Myocyte (in vitro differentiated cells): Measurements from ENCODE around the gene ZNF543. TPM values are rescaled to one million over a fixed set of nuclear protein-coding genes. Genes with fewer than 3 reads are reported as not detected.
"Not testable (repeated sequence)": the region's sequence is repeated elsewhere in the genome, so short reads cannot be mapped to it uniquely, and the experiment has no call there.

Source experiments
- DNase-seq: peaks from one replicate; pipeline ENCODE4 v3.0.0-alpha.2; 2012; ENCODE audit warnings: low read depth
- total RNA-seq: library from RNA; depleted of rRNA; stranded (reverse); fragments of >200 nt; gene quantifications from 2 replicates; pipeline ENCODE4 v1.2.3, GENCODE V29; 2014

Gene ZNF543
- total RNA-seq, 1 donor from 2014 or later, result 8.6 TPM

- DNase-seq, result no peak
Observed at GRCh38 chr19:57319869-57320179, 448 bp upstream of the ZNF543 start.

DNA sequence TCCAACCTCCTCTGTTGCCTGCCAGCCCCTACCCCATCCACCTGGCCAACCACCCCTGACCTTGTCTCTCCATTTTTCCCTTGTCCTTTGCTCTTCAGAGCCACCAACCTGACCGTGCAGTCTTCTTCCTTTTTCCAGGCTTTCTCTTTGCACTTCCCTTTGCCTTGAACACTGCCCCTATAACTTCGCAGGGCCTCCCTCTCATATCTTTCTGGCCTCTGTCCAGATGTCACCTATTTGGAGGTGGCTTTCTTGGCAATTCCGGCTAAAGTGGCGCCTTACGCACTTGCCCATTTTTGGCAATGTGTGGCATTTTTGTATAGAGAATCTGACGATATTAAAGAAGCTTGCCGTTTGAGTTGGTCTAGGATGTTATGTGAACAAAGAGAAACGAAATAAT, 844 bp downstream of the ZNF543 start:
- no peak for DNase-seq

- DNase-seq, result no peak
Observed at GRCh38 chr19:57321751-57322150, 1.5 kb downstream of the ZNF543 start.

- DNase-seq, result no peak
Observed at GRCh38 chr19:57324992-57325391, 4.7 kb downstream of the ZNF543 start.

- DNase-seq, result no peak
Observed at GRCh38 chr19:57327993-57328392, 7.7 kb downstream of the ZNF543 start.

- no peak for DNase-seq
Observed at GRCh38 chr19:57334191-57334590, 13.9 kb downstream of the ZNF543 start.

DNA sequence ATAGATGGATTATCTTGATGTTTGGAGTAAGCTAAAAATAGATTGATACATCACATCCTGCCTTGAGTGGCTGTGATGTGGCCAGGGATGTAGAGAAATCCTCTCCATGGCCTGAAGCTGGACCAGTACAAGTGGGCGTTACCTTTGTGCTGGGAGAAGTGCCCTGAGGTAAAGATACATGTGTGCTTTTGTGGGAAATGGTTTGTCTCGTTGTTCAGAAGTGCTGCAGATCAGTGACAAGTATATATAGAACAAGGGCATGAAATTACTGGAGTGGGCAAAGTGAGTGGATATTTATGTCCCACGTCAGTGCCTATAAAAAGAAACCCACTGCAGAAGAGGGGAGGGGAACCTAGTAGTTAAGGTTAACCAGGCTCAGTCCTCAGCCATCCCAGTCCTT, 18.6 kb downstream of the ZNF543 start:
- DNase-seq, result peak; percentile 41

- DNase-seq, result no peak
Observed at GRCh38 chr19:57342582-57342981, 22.3 kb downstream of the ZNF543 start.

- DNase-seq, result peak; percentile 68
Observed at GRCh38 chr19:57348136-57348535, 27.9 kb downstream of the ZNF543 start.

- DNase-seq, result peak; percentile 98
Observed at GRCh38 chr19:57350877-57351805, 30.9 kb downstream of the ZNF543 start, which contains the start of gene ZNF304. Gene ZNF304 (plus strand): TSS chr19:57351271. CDS start chr19:57351665, 394 bp downstream.

DNA sequence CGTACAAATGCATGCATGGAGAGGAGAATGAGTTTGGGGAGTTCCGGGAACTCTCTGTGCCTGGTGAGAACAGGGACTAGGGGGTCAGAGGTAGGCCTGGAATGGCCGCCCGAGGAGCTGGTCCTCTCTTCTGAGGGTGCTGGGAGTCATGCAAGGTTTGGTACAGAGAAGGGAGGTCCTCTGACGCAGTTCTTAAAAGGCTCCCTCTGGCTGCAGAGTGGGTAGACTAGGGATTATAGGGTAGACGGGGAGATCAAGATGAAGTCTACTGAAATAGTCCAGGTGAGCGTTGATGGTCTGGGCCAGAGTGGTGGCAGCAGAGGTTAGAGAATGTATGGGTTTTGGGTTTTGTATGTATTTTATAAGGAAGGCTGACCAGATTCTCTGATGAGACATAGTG, 31.6 kb downstream of the ZNF543 start:
- no peak for DNase-seq

DNA sequence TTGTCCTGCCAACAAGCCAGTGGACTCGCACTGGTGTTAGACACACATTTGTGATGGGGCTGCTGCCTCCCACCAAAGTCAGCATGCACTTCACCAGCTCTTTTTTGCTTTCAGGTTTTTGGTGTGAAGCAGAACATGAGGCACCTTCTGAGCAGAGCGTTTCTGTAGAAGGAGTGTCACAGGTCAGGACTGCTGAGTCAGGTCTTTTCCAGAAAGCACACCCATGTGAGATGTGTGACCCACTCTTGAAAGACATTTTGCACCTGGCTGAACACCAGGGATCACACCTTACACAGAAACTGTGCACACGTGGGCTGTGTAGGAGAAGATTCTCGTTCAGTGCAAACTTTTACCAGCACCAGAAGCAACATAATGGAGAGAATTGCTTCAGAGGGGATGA, 35.6 kb downstream of the ZNF543 start:
- DNase-seq, result no peak

DNA sequence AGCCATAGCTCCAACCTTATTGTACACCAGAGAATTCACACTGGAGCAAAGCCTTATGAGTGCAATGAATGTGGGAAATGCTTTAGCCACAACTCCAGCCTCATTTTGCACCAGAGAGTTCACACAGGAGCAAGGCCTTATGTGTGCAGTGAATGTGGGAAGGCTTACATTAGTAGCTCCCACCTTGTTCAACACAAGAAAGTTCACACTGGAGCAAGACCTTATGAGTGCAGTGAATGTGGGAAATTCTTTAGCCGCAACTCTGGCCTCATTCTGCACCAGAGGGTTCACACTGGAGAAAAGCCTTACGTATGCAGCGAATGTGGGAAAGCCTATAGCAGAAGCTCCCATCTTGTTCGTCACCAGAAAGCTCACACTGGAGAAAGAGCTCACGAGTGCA, 37.1 kb downstream of the ZNF543 start:
- DNase-seq, result no peak

DNA sequence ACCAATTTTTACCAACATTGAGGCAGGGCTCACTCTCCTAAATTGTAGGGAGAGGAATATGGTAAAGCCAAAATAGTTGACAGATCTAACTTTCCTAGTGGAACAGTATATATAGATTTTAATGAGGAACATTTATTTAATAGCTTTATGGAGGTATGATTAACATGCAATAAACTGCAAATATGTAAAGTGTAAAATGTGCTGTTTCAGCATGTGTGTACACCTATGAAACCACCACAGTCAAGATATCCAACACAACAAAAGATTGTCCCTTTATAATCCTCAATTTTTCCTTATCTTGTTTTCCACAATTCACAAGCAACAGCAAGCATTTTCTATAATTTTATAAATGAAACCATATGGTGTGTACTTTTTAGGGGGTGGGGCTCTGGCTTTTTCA, 39.0 kb downstream of the ZNF543 start:
- no peak for DNase-seq

GRCh38 chr19:57362419-57362818, 42.1 kb downstream of the ZNF543 start:
- DNase-seq, result no peak

DNA sequence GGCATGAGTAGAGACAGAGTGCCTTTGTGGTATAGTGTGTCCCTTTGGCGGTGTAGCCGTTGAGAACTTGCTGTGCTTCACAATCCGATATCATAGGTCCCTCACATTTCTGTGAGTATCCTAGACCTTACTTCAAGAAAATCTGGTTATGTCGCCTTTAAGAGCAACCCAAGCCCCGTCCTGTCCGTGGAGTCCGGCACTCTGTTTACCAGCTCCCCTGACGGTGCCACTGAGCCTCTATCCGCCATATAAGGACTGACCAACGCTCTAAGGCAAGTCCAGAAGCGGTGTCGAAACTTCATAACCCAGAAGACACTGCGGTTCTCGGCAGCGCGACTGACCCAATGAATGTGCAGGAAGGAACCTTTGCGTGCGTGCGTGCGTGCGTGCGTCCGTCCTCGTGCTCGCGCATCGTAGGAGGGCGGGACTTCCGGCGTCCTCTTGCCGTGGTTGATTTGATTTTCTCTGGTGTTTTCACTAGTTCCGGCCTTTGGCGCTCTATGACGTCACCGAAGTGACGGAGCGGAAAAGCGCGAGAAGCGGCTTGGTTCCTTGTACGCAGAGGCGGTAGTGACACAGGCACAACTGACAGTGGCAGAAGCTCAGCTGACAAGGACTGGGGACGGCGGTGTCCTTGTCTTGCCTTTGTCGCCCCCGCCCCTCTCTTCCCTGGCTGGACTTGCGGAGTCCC, 42.9 kb downstream of the ZNF543 start, which contains the start of the genes TRAPPC2B and ZNF547:
Gene TRAPPC2B (plus strand): TSS at position 555 of the 691 bp plus-strand sequence. CDS start 1,283 bp downstream, outside the sequence.
Gene ZNF547 (plus strand): TSS at position 555 of the 691 bp plus-strand sequence. CDS start 5,005 bp downstream, outside the sequence.
- DNase-seq, result peak; percentile 100

DNA sequence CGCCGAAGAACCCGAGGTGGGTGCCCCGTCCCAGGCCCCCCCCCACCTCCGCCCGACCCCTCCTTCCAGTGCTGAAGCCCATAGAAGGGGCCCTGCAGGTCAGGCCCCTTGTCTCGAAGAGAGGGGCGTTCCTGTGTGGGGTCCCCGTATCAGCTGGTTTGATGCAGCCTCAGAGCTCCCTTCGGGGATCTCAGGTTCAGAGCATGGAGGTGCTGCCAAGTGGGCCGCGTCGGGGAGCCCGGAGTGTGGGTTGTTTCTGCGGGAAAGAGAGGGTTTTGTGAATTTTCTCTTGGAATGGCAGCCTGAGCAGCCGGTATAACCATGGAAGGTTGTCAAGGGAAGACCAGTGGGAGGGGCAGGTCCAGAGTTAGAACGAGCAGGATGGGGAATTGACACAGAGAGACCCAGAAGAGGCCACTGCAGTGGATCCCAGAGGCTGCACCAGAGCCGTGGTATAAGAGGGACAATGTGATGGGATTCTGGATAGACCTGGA, 43.5 kb downstream of the ZNF543 start:
- peak; percentile 14 for DNase-seq

- peak; percentile 27 for DNase-seq
Observed at GRCh38 chr19:57366776-57367175, 46.5 kb downstream of the ZNF543 start.

DNA sequence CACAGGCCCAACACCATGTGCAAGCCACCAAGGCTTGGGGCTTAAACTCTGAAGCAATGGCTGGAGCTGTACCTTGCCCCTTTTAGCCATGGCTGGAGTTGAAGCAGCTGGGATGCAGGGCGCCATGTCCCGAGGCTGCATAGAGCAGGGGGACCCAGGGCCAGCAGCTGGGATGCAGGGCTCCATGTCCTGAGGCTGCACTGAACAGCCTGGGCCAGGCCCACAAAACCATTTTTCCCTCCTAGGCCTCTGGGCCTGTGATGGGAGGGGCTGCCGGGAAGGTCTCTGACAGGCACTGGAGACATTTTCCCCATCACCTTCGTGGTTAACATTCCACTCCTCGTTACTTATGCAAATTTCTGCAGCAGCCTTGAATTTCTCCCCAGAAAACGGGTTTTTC, 53.9 kb downstream of the ZNF543 start:
- no peak for DNase-seq

- not testable (repeated sequence) for DNase-seq
Observed at GRCh38 chr19:57374647-57375046, 54.4 kb downstream of the ZNF543 start.

DNA sequence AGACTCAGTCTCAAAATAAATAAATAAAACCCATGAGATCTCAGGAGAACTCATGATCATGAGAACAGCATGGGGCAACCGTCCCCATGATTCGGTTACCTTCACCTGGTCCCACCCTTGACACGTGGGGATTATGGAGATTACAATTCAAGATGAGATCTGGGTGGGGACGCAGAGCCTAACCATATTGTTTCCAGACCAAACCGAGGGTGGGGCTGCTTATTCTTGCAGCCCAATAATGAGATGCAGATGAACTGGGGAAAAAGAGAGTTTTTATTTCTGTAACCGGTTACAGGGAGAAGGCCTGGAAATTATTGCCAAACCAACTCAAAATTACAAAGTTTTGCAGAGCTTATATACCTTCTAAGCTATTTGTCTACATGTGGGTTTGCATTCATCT, 55.9 kb downstream of the ZNF543 start:
- no peak for DNase-seq
